Measurements from ENCODE around the gene MAP4K2.

The MAP4K2 gene

GRCh38 chr11:64793271-64794160, 9.5 kb downstream of the MAP4K2 start:
- in situ Hi-C loops (cut with HindIII; ENCODE audit: low sequenced_read_pairs), result no loop called here

DNA sequence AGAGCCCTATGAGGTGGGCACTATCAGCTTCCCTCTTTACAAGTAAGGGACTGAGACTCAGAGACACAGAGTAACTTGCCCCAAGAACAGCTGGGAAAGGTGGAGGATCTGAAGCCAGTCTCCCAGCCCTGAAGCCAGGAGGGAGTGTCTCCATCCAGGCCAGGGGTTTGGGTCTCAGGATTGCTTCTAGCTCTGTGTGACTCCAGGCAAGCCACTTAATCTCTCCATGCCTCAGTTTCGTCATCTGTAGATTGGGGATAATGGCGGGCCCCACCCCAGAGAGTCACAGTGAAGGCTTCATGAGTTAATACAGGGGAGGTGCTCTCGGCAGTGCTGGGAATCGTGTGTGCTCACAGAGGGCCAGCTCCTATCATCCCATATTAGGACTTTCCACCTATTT, 10.5 kb downstream of the MAP4K2 start:
- in situ Hi-C loops (cut with HindIII; ENCODE audit: low sequenced_read_pairs), result no loop called here

DNA sequence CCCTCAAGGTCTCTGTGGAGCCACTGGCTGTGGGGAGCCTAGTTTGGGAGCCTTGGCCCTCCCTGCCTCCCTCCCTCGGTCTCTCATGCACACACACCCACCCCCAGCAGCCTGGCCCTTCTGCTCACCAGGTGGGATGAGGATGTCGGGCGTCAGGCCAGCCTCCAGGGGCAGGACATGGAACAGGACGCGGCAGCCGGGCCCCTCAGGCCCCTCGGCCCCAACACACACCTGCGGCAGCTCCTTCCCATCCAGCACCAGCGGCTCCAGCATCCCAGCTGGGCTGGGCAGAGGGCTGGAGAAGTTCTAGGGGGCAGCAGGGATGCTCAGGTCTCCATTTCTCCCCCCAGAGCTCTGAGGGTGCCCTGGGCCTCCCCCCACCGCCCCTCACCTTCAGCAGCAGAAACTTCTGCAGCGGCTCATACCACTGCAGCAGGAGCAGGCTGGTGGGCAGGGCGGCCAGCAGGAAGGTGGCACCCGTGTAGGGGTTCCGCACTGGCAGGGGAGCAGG, 11.2 kb downstream of the MAP4K2 start:
- in situ Hi-C loops (cut with HindIII; ENCODE audit: low sequenced_read_pairs), result no loop called here

DNA sequence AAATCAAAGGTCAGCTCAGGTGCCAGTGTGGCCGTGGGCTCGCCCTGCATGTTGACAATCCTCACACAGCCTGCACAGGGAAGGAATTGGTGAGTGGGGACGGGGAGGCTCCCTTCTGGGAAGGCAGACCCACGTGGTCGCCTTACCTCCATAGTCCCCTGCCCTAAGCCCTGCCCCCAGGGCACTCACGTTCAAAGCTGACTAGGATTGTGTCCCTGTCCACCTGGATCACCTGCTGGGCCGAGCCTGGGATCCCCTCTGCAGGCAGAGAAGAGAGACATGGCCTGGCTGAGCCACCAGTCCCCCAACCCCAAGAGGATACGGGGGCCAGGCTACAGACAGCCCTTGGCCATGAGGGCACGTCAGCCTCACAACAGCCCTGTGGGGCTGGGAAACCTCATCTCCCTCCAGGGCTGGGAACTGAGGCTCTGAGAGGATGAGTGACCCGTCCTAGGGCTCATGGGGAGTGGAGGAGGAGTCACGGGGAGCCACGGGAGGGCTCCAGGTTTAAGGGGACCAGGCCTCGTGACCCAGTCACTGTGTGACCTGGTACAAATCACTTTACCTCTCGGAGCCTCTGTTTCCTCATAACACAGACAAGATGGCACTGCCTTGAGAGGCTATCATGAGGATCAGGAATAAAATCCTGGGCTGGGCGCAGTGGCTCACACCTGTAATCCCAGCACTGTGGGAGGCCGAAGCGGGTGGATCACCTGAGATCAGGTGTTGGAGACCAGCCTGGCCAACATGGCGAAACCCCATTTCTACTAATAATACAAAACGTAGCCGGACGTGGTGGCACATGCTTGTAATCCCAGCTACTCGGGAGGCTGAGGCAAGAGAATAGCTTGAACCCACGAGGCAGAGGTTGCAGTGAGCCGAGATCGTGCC, 12.6 kb downstream of the MAP4K2 start:
- in situ Hi-C loops (cut with HindIII; ENCODE audit: low sequenced_read_pairs), result no loop called here

- in situ Hi-C loops (cut with HindIII; ENCODE audit: low sequenced_read_pairs), result no loop called here
Measured at GRCh38 chr11:64789331-64790204, 13.4 kb downstream of the MAP4K2 start.

- in situ Hi-C loops (cut with HindIII; ENCODE audit: low sequenced_read_pairs), result no loop called here
Measured at GRCh38 chr11:64788321-64789215, 14.4 kb downstream of the MAP4K2 start.

GRCh38 chr11:64787526-64788320, 15.3 kb downstream of the MAP4K2 start:
- in situ Hi-C loops (cut with HindIII; ENCODE audit: low sequenced_read_pairs), result no loop called here

DNA sequence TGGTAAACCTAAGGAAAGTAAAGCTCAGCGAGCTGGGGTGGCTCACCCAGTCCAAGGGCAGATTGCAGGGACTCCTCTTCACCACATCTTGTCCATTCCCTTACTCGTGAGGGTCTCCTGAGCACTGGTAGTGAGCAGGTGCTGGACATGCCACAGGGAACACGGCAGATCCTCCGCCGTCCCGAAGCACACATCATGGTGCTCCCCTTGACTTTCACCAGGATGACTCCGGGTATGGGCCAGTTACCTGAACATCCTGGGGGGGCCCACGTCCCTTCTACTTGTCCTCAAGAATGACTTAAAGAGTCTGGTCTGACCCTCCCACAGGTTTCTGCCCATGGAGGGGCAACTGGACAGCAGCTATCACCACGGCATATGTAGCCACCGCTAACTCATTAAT, 16.7 kb downstream of the MAP4K2 start:
- in situ Hi-C loops (cut with HindIII; ENCODE audit: low sequenced_read_pairs), result no loop called here

DNA sequence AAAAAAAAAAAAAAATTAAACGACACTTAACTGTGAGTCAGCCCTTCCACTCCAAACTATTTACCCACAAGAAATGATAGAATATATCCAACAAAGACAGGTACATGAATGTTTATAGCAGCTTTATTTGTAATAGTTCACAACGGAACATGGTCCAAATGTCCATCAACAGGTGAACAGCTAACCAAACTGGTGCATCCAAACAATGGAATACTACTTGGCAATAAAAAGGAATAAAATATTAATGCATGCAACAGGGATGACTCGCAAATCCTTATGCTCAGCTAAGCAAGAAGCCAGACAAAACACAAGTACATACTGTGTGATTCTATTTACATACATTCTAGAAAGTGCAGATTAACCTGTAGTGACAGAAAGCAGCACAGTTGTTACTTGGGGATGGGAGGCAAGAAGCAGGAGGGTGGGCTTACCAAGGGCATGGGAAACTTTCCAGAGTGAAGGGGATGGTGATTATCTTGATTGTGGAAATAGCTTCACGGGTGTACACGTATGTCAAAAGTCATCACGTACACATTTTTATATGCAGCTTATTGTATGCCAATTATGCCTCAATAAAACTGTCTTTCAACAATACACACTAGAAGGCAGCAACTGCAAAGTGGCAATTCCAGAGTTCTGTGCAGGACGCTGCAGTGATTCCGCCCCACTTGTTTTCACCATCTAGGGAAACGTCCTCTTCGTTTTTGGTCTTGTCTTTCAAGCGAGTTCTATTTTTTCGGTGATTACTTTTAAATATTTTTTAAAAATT, 18.0 kb downstream of the MAP4K2 start:
- in situ Hi-C loops (cut with HindIII; ENCODE audit: low sequenced_read_pairs), result no loop called here

GRCh38 chr11:64778473-64779298, 24.3 kb downstream of the MAP4K2 start, which contains the start of gene SF1:
TSS of gene SF1 (minus strand) at chr11:64778542. CDS start at chr11:64778392, 150 bp downstream.
- in situ Hi-C loops (cut with HindIII; ENCODE audit: low sequenced_read_pairs), result no loop called here

DNA sequence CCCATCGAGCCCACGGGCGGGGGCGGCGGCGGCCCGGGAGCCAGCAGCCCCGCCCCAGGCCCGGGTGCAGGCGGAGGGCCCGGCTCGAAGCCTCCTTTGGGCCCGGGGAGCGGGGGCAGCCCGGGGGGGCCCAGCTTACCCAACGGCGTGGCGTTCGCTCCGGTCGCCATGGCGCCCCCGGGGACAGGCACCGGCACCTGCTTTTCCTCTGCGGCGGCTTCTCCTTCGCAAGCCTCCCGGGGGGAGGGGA, 24.9 kb downstream of the MAP4K2 start:
- in situ Hi-C loops (cut with HindIII; ENCODE audit: low sequenced_read_pairs), result no loop called here

DNA sequence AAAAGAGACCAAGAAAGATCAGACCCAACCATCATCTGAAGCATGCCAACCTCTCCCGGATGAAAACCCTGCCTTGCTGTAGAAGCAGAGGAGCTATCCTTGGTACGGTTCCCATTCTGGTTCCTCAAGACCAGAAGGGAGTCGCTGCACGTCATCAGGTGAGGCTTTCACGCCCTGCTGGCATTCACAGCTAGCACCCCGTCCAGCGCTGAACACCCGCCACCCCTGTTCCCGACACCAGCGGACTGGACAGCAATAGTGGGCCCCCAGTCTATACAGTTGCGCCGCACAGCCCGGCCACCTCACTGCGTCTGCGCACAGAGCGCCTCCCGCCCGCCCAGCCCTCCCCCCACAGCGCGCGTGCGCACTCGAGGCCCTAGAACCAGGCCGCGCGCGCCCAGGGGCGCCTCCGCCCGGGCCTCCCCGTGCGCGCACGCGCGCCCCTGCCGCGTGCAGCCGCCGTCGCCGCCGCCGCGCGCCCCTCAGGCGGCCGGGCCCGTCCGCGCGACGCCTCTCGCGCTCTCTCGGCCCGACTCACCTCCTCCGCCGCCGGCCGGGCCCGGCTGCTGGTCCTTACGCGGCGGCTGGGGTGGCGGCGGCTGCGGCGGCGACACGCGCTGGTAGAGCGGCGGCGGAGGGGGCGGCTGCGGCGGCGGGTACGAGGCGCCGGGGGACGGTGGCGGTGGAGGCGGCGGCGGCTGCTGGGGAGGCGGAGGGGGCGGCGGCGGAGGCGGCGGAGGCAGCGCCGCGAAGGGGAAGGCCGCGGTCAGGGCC, 25.4 kb downstream of the MAP4K2 start:
- in situ Hi-C loops (cut with HindIII; ENCODE audit: low sequenced_read_pairs), result no loop called here

DNA sequence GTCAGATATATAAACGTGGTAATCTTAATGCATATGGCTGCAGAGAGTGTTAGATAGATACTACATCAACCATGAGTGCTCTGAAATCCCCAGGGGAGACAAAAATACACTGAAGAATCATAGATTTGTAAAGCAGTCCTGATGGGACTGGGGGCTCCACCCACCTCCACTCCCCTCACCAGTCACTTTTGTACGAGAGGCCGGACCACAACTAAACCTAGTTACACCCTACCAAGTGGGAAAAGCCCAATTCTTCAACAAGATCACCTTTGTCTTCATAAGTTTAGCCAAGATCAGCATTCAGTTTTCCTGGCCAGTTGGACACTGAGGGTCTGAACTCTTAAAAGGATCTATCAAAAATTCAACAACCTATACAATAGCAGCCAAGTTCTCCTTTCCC, 26.1 kb downstream of the MAP4K2 start:
- in situ Hi-C loops (cut with HindIII; ENCODE audit: low sequenced_read_pairs), result no loop called here

DNA sequence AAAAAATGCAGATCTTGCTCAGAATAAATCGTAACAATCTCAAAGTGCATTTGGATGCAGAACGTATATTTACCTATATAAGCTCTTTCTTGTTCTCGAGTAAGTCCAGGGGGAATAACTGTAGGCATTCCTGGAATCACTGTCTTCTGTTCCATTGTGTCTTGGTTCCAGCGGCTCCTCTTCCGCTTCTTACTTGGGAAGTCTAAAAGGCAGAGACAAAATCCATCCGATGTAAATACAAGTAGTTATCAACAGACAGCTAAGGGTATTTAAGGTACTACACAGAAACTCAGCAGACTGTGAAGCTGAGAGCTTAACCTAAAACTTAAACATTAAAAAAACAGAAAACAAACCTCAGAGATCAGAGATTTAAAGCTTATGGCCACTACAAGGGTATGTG, 26.6 kb downstream of the MAP4K2 start:
- in situ Hi-C loops (cut with HindIII; ENCODE audit: low sequenced_read_pairs), result no loop called here

DNA sequence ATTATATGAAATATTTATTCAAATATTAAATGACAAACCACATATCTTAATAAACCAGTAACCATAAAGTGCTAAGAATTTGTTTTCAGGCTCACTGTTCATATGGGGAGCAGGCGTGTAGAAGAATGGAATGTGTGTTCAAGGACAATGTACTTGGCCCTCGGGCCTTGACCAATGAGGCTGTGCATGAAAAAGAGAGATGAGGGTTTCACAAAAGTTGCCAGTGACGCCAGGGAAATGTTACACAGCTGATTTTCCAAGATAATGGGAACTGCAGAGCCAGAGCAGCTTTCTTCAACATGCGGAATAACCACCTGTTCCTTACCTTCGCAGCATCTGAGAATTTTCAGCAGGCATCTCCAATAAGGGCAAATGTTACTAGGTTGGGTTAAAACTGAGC, 28.9 kb downstream of the MAP4K2 start:
- in situ Hi-C loops (cut with HindIII; ENCODE audit: low sequenced_read_pairs), result no loop called here

DNA sequence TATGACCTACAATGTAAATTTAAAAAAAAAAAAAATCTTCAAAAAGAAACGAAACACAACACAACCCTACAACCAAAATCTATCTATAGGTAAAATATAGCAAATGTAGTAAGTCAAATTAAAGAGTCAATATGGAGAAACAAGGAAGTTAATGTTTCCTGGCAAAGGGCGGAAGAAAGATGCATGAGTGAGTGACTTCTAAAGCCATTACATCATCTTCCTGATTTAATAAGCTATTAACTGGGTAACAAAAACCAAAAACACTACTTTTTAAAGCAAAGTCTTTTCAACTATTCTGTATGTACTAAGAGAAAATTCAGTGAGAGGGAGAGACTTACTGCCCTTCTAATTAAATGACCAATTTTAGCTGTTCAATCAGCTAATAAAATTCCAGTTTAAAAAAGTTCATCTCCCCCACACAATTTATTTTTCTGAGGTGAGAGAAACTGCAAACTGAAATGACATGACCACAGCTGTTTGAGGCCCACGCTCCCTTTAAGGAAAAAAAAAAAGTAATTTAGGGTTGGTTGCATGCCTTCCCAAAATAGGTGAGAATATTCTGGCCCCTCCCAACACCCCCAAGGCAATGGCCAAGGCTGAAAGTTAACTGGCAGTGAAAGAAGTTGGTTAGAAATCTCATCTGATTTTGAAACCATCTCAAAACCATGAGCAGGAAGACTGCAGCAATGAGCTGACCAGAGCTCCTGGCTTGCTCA, 30.6 kb downstream of the MAP4K2 start:
- in situ Hi-C loops (cut with HindIII; ENCODE audit: low sequenced_read_pairs), result no loop called here
